Activated CD8-positive, alpha-beta memory T cell treated with anti-CD3 and anti-CD28 coated beads, Interleukin-2, amount 50 U/mL, for 48 hours (primary cell): ENCODE measurements around the gene HPSE2.
"Not testable (repeated sequence)": the region's sequence is repeated elsewhere in the genome, so short reads cannot be mapped to it uniquely, and the experiment has no call there.

Experiments used
- DNase-seq: peaks from one replicate; pipeline ENCODE4 v3.0.0-alpha.2; 2020

Gene HPSE2

DNA sequence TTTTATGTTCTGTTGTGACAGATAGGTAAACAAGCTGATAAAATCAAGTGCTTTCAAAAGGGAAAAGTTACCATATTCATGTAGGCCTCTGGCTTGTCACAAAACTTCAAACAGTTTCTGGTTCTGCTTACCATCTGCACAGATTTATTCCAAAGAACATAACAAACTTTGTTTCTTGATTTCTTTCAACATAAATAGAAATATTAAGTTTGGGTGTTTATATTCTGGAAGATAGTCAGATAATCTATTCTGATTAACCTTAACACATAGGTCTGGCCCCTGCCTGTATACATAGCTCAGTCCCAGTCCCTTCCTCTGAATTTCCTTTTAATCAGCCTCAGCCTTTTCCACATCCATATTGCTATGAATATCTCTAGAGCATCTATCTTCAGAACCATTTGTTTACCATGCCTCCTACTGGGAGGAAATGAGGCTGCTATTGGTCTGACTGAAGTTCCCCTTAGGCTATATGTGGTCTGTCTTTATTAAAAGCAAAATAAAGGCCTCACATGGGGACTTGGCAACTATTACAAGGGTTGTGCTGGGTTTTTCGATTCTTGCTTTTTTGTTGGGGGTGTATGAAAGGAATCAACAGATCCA is 319.0 kb downstream of the HPSE2 start:
- DNase-seq, result no peak

DNA sequence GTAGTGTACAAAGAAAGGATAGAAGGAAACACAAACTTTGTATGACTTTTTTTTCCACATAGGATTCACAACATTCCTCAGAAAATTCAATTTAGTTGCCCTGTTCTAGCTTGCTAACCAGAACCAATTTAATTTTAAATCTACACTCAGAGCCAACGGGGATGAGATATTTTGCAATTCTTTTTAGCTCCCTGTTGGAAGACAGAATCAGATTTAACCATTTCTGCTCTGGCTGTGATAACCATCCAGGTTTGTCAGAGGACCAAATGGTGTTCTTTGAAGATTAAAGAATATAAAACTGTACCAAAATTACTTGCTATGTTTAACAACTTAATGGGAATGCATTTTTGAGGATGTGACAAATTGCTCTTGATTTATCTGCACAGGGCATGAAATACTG is 319.7 kb downstream of the HPSE2 start:
- DNase-seq, result no peak

DNA sequence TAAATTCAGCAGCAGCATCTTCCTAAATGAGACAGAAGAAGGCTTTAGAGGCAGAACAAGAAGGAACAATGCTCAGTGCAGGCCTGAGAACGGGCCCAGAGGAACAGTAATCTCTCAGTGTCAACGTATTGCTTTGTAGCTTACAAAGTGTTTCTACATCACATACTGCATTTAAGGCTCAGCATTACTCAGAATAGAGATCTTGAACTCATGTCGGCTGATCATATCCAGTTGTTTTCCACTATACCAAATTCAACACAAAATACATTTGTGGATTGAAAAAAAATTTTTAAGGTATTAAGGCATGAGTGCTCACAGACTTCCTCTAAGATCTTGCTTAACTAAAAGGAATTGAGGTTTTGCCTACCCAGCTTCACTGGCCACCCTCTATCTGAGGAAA is 325.1 kb downstream of the HPSE2 start:
- no peak for DNase-seq

DNA sequence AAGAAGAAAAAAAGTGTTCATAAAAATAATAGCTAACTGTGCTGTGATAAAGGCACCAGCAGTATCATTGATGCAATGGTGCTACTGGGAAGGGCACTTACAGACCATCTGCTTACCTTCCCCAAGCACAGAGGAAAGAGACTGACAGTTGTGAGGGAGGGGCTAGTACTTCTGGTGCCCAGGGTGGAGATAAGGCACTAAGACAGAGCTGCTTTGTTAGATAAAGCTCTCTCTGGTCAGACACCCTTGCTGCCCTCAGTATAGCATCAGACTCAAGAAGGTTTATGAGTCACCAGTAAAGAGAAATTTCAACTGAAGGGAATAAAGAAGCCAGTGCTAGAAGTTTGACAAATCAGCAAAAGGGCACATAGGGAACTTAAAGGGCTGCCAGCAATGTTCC is 325.6 kb downstream of the HPSE2 start:
- no peak for DNase-seq

DNA sequence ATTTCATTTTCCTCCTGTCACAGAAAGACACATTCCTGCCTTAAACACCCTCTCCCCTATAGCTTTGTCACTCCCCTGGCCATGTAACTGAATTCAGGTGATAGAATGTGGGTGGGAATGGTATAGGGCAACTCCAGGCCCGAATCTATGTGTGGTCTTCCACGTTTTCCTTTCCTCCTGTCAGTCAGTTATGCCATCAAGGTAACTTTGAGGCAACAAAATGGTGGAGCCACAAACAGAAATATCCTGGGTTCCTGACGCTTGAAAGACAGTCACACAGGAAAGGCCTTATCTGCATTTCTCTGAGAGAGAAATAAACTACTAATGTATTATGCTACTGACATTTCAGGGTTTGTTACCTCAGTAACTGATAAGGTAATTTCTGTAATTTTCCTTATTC is 326.8 kb downstream of the HPSE2 start:
- no peak for DNase-seq

DNA sequence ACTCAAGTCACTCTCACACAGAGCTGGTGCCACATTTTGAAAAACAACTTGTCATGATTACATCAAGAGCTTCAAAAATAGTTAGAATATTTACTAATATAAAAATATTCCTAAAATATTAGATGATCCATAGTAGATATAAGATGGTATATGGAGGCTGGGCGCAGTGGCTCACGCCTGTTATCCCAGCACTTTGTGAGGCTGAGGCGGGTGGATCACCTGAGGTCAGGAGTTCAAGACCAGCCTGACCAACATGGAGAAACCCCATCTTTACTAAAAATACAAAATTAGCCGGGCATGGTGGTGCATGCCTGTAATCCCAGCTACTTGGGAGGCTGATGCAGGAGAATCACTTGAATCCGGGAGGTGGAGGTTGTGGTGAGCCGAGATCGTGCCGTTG is 327.4 kb downstream of the HPSE2 start:
- DNase-seq, result not testable (repeated sequence)

DNA sequence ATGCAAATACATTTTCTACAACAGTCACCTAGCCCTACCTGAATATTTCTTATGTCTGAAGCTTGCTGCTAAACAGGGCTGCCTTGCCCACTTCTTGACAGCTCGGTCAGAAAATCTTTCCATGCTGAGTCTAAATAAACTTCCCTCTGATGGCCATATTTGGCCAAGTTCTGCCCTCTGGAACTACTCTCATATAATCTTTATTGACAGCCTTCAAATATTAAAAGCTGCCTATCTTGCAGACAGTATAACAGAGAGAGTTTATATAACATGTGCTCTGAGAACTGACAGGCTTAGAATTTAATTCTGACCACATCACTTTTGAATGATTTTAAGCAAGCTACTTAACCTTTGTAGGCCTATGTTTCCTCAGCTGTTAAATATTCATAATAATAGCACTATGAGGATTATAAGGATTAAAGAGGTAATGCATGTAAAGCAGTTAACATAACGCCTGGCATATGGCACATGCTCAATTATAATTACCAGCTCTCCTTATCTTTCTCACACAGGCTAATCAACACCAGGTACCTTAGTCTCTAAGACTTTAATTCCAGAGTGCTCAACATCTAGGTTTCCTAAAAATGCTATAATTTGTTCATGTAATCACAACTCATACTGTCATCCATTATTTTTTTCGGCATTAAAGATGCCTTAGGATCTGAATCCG is 334.1 kb downstream of the HPSE2 start:
- no peak for DNase-seq

DNA sequence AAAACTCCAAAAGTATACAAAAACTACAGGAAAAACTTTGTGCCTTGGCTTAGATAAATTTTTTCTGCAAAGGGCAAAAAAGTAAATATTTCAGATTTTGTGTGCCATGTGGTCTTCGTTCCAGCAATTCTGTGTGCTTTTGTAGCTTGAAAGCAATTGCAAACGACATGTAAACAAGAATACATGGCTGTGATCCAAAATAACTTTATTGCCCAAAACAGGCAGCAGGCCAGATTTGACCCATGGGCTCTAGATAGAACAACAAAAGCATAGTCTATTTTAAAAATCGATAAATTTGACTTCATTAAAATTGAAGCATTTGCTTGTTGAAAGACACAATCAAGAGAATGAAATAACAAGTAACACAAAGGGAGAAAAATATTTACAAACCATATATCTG is 336.6 kb downstream of the HPSE2 start:
- no peak for DNase-seq

DNA sequence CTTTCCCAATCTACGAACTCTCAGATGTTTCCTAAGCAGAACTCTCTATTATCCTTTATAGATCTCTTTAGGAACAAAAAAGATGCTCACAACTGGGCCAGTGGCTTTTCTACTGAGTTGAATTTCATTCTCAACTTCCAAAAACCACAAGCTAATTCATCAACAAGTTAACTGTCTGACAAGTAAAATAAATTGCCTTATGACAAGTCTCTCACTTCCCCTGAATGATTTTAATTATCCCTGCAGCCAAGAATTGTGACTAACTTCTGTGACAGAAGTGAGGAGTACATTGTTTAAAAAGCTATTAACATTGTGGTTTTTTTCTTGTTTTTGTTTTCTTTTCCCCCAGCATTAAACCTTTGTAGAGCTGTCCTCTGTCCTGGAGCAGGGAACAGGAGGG is 343.1 kb downstream of the HPSE2 start:
- no peak for DNase-seq

DNA sequence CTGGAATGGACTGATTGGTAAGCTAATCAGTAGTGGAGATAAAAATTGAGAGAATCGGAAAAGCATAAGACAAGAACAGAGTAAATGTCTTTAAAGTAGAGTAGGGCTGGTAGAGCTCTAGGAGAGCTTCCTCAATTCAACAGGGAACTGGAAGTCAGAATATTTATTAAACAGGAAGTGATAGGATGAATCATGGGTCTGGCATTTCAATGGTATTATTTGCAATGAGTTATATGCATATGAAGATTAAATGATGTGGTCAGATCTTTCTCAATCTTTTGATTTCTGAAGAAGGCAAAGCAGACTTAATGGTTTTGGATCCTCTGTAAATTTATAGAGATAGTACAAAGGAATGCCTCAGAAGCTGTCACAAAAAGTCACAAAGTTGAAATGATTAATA is 349.0 kb downstream of the HPSE2 start:
- DNase-seq, result no peak

DNA sequence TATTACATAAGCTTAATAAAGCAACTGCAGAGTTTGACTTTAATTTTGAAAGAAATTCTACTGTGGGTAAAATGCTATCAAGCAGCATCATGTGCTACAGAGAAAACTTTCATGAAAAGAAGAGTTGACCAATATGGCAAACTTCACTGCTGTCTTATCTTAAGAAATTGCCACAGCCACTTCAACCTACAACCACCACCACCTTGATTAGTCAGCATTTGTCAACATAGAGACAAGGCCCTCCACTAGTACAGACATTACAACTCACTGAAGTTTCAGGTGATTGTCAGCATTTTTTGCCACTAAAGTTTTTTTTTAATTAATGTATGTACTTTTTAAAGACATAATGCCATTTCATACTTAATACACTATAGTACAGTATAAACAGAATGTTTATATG is 350.3 kb downstream of the HPSE2 start:
- no peak for DNase-seq

DNA sequence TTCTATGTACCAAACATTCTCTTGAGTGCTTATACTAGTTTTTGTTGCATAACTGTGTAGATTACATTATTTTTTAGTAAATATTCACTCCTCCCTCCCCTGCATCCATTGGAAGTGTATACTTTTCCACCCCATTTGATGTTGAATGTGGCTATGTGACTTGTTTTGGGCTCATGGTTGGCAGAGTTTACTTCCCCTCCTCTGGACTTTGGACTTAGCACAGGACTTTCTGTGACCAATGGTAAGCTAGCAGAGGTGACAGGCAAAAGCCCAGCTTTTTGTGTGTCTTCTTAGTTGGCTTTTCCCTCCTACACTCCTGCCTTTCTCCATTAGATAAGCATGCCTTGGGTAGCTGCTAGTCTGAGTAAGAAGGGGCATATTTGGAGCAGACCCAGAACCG is 353.9 kb downstream of the HPSE2 start:
- DNase-seq, result no peak

DNA sequence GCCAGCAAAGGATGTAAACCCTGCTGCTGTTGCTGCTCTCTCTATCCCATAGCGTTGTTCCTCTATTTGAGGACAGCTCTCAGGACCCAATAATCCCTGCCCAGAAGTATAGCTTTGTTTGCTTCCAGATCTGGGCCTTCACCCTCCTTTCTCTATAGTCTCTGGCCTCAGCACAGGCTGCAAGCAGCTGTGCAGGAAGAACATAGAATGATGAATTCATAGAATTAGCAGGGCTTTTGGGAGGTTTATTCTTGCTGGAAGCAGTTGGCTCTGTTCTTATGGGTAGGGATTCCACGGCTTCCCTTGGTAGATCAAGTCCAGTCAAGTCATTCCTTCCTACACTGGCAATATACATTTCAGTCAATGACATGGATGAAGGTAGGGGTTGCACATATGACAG is 354.7 kb downstream of the HPSE2 start:
- DNase-seq, result no peak

DNA sequence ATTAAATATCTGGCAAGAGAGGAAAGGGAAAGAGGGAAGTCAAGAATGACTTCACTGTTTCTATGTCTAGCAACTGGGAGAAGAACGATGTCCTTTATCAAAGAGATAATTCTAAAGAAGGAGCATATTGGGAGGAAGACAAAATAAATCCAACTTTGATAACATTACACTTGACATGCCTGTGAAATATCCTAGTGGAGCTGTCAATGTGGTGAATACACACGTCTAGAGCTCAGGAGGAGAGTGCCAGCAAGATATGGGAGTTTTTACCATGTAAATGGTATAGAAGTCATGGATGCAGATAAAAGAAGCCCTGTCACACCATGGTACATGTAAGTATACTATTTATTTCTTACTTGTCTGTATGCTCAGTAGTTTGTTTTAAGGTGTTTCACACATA is 356.7 kb downstream of the HPSE2 start:
- DNase-seq, result no peak

DNA sequence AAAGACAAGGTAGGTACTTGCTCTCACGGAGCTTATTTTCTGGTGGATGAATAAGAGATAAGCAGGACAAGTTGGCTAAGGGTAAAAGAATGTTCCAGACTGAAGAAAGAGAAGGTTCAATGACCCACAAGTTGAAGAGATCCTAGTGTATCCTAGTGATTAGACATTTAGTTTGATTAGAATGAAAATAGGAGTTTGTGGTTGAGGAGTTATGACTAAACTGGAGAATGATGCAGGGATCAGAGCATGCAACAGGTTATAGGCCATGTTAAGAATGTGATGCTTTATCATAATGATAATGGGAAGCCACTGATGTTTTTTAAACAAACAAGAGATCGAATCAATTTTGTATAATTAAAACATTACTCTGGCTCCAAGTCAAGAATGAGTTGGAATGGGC is 357.2 kb downstream of the HPSE2 start:
- DNase-seq, result no peak

DNA sequence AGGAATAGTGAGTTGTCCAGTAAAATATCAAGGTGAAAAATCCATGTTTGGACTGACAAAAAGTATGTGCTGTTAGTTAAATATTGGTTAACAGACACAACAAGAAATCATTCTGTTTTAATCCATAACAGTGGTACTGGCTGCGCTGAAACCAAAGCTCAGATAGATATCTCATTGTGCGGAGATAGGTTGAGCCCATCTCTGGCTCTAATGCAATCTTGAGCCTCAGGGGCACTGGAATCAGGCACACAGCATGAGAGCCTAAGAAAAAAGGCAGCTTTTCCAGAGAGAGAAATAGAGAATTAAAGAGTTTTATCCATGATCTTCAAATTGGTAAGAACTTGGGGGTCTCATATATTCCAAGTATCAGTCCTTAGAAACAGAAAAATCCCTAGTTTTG is 373.7 kb downstream of the HPSE2 start:
- no peak for DNase-seq

DNA sequence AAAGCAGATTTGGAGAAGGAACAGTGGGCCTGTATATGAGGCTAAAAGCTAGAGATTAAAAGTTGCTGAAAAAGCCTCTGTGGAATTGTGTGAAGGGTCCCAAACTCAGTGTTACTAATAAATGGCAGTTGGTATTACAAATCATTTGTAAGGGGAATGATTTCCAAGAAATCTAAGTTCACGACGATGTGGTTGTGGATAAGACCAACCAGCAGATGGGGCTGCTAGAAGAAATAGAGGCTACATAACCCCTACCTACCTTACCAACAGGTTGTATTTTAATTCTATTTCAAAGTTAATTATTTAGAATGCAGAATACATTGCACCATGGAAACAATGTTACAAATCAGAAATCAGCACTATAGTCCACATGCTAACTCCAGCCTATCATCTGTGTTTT is 377.1 kb downstream of the HPSE2 start:
- no peak for DNase-seq

DNA sequence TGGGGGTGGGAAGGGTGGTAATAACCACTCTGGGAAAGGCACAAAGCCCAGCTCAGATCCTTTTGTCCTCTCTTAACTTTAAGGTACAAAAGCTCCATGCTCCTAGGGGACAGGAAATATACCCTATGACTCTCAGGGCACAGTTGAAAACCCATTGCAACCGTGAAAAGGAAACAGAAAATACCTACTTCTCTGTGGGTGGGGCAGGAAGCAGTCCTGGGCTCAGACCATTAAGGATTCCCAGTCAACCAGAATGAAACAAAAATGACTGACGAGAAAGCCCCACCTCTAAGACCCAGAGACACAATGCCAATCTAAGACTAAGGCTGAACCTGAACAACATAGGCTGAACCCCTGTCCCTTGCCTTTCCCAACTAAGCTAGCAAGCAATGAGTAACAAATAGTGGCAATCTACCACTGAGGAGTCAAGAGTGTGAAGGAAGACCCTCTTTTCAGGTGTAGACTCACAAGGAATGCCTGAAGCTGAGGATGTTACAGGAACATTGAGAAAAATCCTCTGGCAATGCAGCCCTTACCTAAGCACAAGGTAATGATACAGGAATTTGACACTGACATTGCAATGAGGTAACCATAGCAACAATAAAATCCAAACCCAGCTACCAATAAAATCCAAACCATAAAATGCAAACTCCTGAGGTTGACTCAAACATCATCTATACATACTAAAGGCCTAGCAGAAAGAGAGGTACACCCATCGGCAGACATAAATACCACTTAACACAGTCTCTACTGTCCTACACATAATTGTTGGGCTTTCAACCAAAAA is 380.1 kb downstream of the HPSE2 start:
- DNase-seq, result no peak

DNA sequence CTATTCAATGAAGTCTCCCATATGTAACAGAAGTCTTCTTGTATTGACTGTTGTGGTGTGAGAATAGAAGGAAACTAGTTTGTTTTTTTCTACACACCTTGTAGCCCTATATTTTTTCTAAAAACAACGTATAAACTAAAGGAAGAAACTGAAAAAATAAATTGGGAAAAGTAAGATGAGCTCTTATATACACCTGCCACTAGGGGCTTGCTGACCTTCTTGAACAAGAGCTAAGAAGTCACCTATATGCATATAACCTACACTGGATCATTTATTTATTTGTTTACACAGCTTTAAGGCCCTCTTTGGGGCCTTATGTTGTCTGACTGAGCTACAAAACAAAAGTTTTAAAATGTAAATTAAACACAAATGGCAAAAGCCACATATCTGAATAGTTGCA is 383.0 kb downstream of the HPSE2 start:
- no peak for DNase-seq

DNA sequence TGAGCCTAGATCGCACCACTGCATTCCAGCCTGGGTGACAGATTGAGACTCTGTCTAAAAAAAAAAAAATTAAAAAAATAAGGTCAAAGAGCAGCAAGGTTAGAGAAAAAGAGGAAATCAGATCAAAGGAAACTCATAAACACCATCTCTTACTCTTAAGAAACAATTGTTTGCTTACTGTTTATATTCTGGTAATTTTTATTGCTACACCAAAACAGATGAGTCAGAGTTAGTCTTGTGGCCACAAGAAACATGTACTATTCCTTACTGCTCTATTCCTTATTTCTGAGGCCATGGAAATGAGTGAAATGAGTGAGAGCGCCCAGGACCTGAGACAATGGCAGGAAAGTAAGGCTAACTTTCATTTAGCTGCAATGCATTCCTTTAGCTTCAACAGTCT is 387.3 kb downstream of the HPSE2 start:
- no peak for DNase-seq

DNA sequence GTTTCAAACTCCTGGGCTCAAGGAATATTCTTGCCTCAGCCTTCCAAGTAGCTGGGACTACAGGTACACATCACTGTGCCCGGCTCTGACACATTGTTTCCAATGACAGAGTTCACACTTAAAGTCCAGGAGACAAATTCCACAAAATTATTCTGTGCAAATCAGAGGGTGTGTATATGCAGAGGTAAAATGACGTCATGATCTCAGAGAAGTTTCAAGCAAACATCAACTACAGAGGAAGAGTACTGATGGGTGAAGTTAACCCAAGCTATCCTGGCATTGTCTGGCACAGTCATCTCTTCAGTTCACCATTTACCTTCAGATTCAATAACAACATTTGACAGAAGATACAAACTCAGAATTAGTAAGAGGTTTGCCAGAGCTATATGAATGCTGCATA is 388.9 kb downstream of the HPSE2 start:
- no peak for DNase-seq

DNA sequence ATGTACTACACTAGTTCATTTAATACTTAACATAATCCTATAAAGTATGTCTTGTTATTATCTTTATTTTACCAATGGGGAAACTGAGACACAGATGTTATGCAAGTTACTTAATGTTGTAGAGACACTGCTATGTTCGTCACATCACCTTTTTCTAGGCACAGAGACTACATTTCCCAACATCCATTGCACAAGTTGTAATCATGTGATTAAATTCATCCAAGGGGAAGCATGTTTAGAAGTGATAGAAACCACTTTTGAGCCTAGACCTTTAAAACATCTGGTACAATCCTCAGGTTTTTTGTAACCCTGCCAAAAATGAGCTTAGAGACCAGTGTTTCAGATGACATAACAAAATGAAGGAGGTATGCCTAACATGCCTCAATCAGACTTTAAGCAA is 402.1 kb downstream of the HPSE2 start:
- no peak for DNase-seq

DNA sequence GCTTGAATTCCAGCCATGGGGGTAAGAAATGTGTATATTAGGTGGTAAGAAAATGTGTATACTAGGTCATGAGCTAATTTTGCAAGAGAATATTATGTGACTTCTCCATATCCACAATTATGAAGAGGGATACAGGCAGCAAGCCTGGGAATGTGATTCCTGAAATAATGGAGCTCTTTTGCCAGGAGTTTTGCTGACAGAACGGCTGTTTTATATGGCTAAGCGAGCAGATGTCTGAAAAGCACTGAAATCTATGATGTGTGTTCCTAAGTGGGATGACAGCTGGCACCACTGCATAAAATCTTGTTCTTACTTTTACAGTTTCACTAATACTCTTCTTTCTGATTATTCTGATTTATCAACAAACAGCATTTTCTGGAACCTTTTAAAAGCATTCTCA is 402.9 kb downstream of the HPSE2 start:
- no peak for DNase-seq

DNA sequence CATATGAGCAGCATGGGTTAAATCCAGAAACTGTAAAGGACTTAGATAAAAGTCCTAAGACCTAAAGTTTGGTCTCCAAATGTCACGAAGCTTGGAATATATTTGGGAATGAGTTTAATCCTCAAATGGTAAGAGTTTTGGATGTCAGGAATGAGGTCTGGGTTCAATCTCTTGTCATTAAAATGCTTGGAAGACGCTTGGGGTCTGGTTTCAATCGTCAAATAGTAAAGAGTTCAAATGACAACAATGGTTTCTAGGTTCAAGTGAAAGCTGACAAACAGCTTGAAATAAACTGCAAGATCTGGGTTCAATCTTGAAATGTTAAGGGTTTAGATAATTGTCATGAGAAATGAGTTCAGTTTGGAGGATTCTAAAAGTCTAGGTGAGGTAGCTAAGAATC is 403.5 kb downstream of the HPSE2 start:
- no peak for DNase-seq

DNA sequence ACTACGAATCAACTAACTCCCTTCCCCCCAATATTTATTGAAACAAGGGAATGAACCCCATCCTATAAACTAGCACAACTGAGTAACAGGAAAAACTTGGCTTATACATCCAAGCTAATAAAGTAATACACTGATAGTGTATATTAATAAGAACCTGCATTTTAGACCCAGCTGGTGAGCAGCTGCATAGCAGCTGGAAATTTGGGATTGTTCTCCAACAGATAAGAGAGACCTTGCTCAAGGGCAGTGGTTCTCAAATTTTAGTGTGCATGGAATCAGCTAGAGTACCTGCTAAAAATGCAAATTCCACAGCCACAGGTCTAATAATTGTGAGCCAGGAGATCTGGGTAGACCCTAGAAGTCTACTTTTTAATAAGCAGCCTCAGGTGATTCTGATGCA is 404.3 kb downstream of the HPSE2 start:
- DNase-seq, result no peak
